Measurements from ENCODE around the gene HNF1B.
A peak's percentile ranks its signal among the peaks of the same experiment; 100 is the strongest.

Gene HNF1B

DNA sequence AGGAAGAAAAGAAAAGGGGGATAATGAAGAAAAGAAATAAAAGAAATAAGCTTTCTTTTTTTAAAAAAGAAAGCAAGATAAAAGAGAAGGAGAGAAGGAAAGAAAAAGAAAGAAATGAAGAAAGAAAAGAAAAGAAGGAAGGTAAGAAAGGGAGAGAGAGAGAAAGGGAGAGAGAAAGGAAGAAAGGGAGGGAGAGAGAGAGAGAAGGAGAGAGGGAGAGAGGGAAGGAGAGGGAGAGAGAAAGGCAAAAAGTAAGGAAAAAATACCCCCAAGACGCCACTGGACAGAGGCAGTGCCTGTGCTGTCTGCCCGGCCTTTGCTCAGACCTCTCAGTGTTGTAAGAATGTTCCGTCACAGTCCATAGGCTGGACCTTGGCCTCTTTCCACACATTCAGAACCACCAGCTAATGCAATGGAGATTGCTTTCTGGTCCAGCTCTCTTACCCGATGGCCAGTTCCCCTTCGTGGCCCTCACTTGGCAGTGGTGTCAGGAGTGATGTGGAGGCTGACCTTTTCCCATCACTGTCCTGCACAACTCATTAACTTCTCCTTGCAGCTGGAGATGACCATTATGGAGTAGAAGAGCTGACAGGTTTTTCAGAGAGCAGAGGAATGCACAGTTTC is 14.3 kb upstream of the HNF1B start:
- no peak for DNase-seq

DNA sequence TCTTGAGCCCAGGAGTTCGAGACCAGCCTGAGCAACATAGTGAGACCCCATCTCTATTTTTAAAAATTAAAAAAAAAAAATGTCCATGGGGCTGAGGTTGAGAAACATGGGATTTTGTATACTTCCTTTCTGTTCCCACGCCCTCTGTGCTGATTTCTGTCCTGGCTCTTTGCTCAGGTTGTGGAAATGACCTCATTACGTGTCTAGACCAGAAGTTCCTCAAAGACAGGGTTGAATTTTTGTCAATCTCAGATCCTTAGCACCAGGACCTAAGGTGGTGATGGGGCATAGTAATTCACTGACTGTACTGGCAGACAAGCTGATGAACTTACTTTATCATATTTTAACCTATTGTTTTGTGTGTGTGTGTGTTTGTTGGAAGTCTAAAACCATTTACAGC is 11.2 kb upstream of the HNF1B start:
- DNase-seq = no peak

GRCh38 chr17:37755455-37755854 is 10.6 kb upstream of the HNF1B start:
- DNase-seq = no peak

GRCh38 chr17:37754363-37754762 is 9.5 kb upstream of the HNF1B start:
- no peak for DNase-seq

GRCh38 chr17:37752482-37752881 is 7.6 kb upstream of the HNF1B start:
- no peak for DNase-seq

DNA sequence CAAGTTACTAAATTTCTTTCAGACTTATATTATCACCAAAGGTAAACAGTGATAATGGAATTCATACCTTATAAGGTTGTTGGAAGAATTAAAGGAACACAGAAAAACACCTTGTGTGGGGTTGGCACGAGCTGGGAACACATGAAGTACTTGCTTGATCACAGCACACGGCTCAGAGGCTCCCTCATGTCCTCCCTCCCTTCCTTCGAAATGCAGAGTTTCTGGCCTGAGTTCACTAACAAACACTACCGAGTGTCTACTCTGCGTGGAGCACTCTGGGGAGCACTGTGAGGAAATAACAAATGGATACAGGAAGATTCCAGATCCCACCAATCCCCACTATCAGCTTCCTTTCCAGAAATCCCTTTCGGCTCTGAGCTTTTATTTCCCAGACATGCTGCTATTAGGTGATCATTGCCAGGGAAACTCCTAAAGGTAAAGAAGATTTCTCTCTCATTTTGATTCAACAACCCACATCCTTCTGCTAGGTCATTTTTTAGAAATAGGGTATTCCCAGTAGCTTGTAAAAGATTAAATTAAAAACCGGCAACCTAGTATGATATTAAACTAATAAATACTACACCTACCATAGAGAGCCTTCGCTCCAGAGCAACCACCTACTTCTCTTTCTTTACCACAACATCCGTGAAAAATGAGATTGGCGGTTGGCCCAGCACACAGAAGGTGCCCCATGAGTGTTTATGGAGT is 6.1 kb upstream of the HNF1B start:
- DNase-seq = no peak

GRCh38 chr17:37750292-37750691 is 5.4 kb upstream of the HNF1B start:
- DNase-seq = no peak

DNA sequence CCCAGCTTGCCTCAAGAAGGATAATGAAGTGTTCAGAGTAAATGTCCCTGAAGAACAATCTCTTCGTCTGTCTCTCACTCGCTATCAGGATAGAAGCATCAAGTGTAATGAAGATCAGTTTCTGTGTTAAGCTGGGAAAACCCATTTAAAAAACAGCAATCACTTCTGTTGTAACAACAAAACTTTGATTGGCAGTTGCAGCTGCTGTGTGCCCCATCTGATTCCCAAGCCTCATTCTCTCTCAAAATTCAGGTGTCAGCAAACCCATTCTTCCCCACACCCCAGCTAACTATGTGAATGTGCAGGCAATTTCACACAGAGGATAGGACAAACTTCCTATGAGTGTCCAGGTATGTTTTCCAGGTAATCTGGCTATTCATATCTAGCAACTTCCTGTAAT is 2.4 kb upstream of the HNF1B start:
- DNase-seq = no peak

- DNase-seq = no peak
Measured at GRCh38 chr17:37746617-37747016, 1.8 kb upstream of the HNF1B start.

DNA sequence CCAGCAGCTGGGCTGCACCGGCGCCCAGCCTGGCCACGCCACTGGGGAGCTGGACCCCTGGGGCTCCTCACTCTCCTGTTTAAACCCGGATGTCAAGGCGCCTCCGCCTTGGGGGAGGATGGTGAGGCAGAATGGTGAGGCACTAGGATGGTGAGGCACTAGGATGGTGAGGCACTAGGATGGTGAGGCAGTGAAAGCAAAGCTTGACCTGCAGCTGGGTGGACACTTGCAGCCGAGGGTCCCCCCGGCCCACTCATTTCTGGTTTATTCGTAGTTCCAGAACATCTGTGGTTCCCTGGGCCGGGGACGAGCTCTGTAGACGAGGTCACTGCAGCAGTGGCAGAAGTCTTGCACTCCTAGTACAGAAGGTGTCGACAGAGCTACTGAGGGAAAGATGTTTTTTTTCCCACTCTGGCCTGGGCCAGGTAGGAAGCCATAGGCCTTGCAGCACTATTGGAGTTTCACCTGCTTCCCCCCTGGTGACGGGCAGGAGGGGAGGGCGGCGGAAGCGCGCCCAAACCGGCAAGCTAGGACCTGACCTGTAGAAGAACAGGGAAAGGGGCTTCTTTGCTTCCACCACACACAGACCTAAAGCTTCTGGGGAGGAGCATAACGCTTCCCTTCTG is 1.1 kb upstream of the HNF1B start:
- DNase-seq = no peak

- no peak for DNase-seq
Measured at GRCh38 chr17:37744633-37744927, 279 bp downstream of the HNF1B start.

DNA sequence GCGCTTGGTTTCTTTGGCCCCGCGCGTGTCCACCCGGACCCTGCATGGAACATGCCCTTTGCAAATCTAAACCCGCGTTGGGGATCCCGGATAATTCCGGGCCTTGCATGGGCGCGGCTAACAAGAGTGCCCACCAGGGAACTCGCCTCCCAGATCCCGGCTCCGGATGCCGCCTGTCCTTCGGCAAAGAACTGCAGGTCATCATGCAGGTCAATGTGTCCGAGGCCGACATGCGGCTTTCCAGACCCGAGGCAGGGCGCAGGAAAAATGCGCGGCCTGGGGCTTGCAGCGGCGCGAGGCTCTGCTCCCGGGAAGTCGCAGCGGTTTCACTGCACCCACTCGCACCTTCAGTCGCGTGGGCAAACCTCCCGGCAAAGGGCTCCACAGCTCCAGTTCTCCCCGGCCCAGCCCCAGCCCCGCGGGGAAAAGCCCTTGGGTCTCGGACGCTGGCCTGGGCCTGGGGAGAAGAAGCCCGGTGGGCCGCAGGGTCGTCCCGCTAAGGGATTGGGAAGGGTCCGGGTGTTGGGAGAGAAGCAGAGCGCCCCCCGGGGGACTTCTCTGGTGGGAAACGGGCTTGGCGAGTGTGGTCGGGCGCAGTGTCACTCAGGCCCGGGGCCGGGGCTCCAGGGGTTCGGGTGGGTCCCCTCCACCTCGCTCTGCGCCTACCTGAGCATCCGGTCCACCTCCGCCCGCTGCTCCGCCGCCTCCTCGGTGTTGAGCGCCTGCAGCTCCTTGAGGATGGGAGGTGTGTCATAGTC is 805 bp downstream of the HNF1B start:
- DNase-seq = peak; percentile 14

GRCh38 chr17:37743612-37743874 is 1.3 kb downstream of the HNF1B start:
- DNase-seq = no peak

DNA sequence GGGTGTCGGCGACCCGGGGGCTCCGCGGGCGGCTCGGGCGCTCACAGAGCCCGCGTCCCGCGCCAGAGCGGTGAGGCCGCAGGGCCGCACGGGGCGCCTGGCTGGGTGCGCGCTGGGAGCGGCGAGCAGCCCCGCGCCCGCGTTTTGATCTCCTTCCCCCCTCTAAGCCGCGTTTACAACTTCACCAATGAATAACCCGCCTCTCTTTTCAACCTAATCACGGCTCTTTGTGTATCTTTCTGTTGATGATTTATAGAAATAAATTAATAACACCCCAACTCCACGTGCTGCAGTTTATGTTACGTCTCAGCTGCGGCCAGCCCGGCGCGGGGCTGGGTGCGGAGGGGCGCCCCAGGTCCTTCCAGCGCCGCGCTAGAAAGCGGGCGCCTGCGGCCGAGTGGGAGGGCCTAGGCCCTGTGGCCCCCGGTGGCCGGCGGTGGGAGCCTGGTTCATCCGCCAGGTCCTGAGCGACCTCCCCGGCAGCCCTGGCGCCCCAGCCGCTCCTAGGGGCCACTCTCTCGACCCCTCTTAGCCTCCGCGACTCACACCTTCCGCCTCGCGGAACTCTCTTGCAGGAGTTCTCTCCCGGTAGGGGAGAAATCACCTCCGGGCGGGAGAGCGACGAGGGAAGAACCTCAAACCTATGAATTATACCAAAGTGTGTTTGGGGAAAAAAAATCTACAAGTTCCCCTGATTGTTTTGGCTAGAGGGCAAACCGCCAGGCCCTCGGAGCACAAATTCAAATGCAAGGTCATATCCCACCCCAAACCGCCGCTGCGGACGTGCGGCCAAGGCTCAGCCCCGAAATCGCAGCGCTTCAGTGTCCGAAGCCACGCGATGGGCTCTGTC is 1.9 kb downstream of the HNF1B start:
- no peak for DNase-seq

- DNase-seq = peak; percentile 8
Measured at GRCh38 chr17:37742116-37742761, 2.6 kb downstream of the HNF1B start.

- DNase-seq = no peak
Measured at GRCh38 chr17:37741341-37742115, 3.3 kb downstream of the HNF1B start.

DNA sequence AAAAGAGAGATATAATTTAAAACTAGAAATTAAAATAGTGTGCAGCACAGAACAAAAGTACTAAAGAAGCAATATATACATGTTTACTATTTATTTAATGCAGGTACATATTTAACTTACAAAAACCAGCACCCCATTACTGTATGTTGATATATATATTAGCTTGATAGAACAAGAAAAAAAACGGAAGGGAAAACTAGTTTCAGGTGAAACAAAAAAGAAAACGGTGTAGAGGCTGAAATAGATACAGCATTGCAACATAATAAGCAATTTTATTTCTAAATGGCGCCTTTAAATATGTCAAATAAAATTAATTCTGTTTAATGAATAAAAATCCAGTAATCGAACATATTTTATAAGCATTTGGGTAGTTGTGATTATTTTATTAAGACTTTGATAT is 3.9 kb downstream of the HNF1B start:
- no peak for DNase-seq

GRCh38 chr17:37737971-37738370 is 6.9 kb downstream of the HNF1B start:
- DNase-seq = no peak

DNA sequence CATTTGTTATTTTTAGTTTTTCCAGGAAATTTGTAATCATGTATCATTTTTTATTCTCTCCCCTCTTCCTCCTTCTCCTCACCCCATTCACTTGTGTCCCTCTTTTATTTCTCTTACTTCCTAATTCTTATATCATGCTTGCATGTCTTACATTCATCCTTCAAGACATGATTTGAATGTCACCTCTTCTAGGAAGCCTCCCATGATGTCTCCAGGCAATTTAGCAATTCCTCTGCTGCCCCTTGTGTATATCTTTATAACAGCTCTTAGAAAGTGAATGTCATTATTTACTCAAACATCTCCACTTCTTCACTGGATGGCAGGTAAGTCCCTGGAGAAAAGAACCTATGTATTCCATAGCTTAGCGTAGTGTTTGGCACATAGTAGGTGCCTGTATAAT is 7.8 kb downstream of the HNF1B start:
- DNase-seq = no peak

DNA sequence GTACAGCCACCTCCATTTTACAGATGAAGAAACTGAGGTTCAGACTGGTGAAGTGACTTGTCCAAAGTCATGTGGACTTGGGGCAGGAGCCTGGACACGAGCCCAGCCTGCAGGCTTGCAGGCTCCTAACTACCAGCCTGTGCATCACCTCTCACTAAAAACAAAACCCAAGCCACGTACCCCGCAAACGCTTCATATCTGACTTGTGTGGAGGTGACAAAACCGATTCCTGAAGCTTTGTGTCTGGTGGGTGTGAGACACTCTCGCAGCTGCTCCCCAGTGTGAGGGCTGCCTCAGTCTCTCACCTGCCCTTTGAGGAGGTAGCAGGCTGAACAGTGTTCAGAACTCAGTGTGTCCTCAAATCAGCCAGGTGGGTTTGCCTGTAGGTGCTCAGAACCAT is 8.4 kb downstream of the HNF1B start:
- no peak for DNase-seq

- no peak for DNase-seq
Measured at GRCh38 chr17:37735165-37735564, 9.7 kb downstream of the HNF1B start.

DNA sequence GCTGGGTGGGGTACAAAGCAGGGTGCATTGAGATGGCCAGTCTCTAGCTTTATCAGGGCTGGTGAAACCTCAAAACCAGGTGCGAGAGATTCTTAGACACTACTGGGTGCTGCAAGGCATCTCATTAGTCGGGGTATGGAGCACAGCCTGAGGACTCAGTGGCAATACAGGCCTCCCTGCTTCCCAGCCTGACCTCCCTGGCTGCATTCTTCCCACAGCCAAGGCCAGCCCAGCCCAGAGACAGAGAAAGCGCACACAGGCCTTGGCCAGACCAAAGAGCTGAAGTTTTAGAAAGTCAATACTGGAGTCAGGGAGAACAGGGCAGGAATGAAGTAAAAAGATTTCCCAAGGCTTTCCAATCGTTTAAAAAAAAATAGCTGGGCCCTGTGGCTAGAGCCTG is 12.5 kb downstream of the HNF1B start:
- DNase-seq = no peak
